Spleen (tissue), 7 donors: ENCODE results near the gene SF3B4.
A peak's percentile ranks its signal among the peaks of the same experiment; 100 is the strongest.

Experiments used
- CTCF ChIP-seq, 11 experiments: fragments of 200-600 bp in 7 of 11; fragments of 450-650 bp in 4 of 11; sonication (generic) in 4 of 11; IDR thresholded peaks in 8 of 11; conservative IDR thresholded peaks in 3 of 11; 1 replicate in 7 of 11; 2 replicates in 4 of 11; pipeline versions ENCODE4 v1.4.0 to v1.8.0; 2016 to 2021; ENCODE audit warnings: antibody characterized with exemption in 11 of 11, inconsistent platforms in 4 of 11, mild to moderate bottlenecking in 1 of 11
- POLR2A ChIP-seq, 3 donors: fragments of 450-650 bp; IDR thresholded peaks; one replicate each; pipeline ENCODE4 v1.5.1; 2017; ENCODE audit warnings: antibody characterized with exemption in 3 of 3, mild to moderate bottlenecking in 1 of 3
- donor health status: DM: no; HTN: no; CAD: no; lungs with moderate emphysema.
- donor health status: DM: no; HTN: no; CAD: no.
- donor health status: DM: no; HTN: no; CAD: no.

GRCh38 chr1:149942207-149942606 is 14.6 kb upstream of the SF3B4 start:
- TF ChIP-seq CTCF (IDR thresholded peaks at IDR 0.05 in 8 of 11, conservative IDR thresholded peaks at IDR 0.05 in 3 of 11) (peak in 1 of 11 experiments; percentile 22), POLR2A (IDR thresholded peaks at IDR 0.05) (no peak)
